ENCODE results near the gene HOTAIR.

HOTAIR gene

GRCh38 chr12:53963005-53963404 is 11.7 kb downstream of the HOTAIR start:
- Histone ChIP-seq H3K27me3 (replicated peaks; ENCODE audit: control insufficient read depth, insufficient read depth, low read length) (peaks cover 4% of the 10 kb centered on the region), H3K36me3 (ENCODE audit: control insufficient read depth, insufficient read depth, low read length) (no peaks in the 10 kb centered on the region), H3K4me3 (replicated peaks; ENCODE audit: low read depth, low read length) (no peak overlapping the region)
- no peak for DNase-seq (ENCODE audit: extremely low read depth, insufficient read length)
- TF ChIP-seq CTCF (IDR thresholded peaks at IDR 0.05; ENCODE audit: insufficient read depth, low read length, poor library complexity, severe bottlenecking) = no peak

- no peak for TF ChIP-seq CTCF (IDR thresholded peaks at IDR 0.05; ENCODE audit: insufficient read depth, low read length, poor library complexity, severe bottlenecking)
- H3K27me3 ChIP-seq (replicated peaks; ENCODE audit: control insufficient read depth, insufficient read depth, low read length) = peaks cover 4% of the 10 kb centered on the region
- no peaks in the 10 kb centered on the region for H3K36me3 ChIP-seq (ENCODE audit: control insufficient read depth, insufficient read depth, low read length)
- no peak for DNase-seq (ENCODE audit: extremely low read depth, insufficient read length)
- H3K4me3 ChIP-seq (replicated peaks; ENCODE audit: low read depth, low read length) = no peak overlapping the region
Observed at GRCh38 chr12:53961025-53961761, 13.6 kb downstream of the HOTAIR start.

GRCh38 chr12:53960187-53961024 is 14.3 kb downstream of the HOTAIR start:
- Histone ChIP-seq H3K27me3 (replicated peaks; ENCODE audit: control insufficient read depth, insufficient read depth, low read length) (peaks cover 4% of the 10 kb centered on the region), H3K36me3 (ENCODE audit: control insufficient read depth, insufficient read depth, low read length) (no peaks in the 10 kb centered on the region), H3K4me3 (replicated peaks; ENCODE audit: low read depth, low read length) (no peak overlapping the region)
- no peak for TF ChIP-seq CTCF (IDR thresholded peaks at IDR 0.05; ENCODE audit: insufficient read depth, low read length, poor library complexity, severe bottlenecking)
- DNase-seq (ENCODE audit: extremely low read depth, insufficient read length) = no peak

GRCh38 chr12:53959314-53959713 is 15.4 kb downstream of the HOTAIR start:
- DNase-seq (ENCODE audit: extremely low read depth, insufficient read length) = no peak
- Histone ChIP-seq H3K36me3 (ENCODE audit: control insufficient read depth, insufficient read depth, low read length) (no peaks in the 10 kb centered on the region), H3K4me3 (replicated peaks; ENCODE audit: low read depth, low read length) (no peak overlapping the region), H3K27me3 (replicated peaks; ENCODE audit: control insufficient read depth, insufficient read depth, low read length) (peaks cover 4% of the 10 kb centered on the region)
- TF ChIP-seq CTCF (IDR thresholded peaks at IDR 0.05; ENCODE audit: insufficient read depth, low read length, poor library complexity, severe bottlenecking) = no peak

GRCh38 chr12:53958128-53958527 is 16.6 kb downstream of the HOTAIR start:
- peaks cover 5% of the 10 kb centered on the region for H3K27me3 ChIP-seq (replicated peaks; ENCODE audit: control insufficient read depth, insufficient read depth, low read length)

More at GRCh38 chr12:53958128-53958527, 16.6 kb downstream of the HOTAIR start:
- H3K36me3 ChIP-seq (ENCODE audit: control insufficient read depth, insufficient read depth, low read length) = no peaks in the 10 kb centered on the region
- H3K4me3 ChIP-seq (replicated peaks; ENCODE audit: low read depth, low read length) = no peak overlapping the region
- TF ChIP-seq CTCF (IDR thresholded peaks at IDR 0.05; ENCODE audit: insufficient read depth, low read length, poor library complexity, severe bottlenecking) = no peak
- no peak for DNase-seq (ENCODE audit: extremely low read depth, insufficient read length)
